Measurements from ENCODE around the gene CINP.
A peak's percentile ranks its signal among the peaks of the same experiment; 100 is the strongest.

GRCh38 chr14:102319351-102320032 is 43.2 kb downstream of the CINP start, which contains the start of gene ZNF839:
- TF ChIP-seq CTCF (IDR thresholded peaks at IDR 0.05), result no peak
- peak; percentile 59 to 81 (median 72) for TF ChIP-seq POLR2AphosphoS5 (IDR thresholded peaks at IDR 0.05)
- no peak for TF ChIP-seq POLR2A (IDR thresholded peaks at IDR 0.05)
- TF ChIP-seq EP300 (IDR thresholded peaks at IDR 0.05), result peak in 1 of 4 donors; percentile 34
